NCI-H748 (cell line): ENCODE results near the gene HERPUD2.
"Not testable (repeated sequence)": the region's sequence is repeated elsewhere in the genome, so short reads cannot be mapped to it uniquely, and the experiment has no call there.

Experiments
- DNase-seq: peaks from one replicate; lab custom pipeline; 2025; ENCODE audit not compliant: unreplicated experiment; lab: John Stamatoyannopoulos, UW

Gene HERPUD2

GRCh38 chr7:35681231-35682029, 13.5 kb downstream of the HERPUD2 start:
- DNase-seq = no peak

GRCh38 chr7:35680403-35681013, 14.4 kb downstream of the HERPUD2 start:
- peak; percentile 5 for DNase-seq

DNA sequence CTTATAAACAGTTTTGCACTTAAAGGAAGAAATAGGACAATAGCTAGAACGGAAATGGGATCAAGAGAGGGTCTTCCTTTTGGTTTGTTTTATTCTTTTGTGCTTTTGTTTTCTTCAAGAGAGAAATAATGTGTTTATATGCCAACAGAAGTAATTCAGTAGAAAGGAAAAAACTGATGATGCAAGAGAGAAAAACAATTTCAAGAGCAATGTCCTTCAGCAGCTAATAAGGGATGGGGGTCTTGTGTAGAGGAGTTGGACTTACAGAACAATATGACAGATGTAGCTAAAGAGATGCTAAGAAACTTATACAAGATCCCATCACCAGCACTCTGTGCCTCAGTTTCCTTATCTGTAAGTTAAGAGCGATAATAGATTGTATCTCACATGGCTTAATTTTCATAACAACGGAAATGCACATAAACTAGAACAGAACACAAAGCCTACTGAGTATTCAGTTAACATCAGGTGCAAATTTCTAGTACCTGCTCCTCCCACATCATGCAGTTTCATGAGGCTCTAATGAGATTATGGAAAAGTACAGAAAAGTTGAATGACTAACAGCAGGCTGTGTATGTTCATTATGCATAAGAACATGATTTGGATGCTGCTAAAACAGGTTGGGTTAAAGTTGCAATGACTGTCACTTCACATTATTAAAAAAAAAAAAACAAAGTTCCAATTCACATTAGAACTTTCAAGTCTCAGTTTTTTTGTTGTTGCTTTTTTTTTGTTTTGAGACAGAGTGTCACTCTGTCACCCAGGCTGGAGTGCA, 17.2 kb downstream of the HERPUD2 start:
- no peak for DNase-seq

DNA sequence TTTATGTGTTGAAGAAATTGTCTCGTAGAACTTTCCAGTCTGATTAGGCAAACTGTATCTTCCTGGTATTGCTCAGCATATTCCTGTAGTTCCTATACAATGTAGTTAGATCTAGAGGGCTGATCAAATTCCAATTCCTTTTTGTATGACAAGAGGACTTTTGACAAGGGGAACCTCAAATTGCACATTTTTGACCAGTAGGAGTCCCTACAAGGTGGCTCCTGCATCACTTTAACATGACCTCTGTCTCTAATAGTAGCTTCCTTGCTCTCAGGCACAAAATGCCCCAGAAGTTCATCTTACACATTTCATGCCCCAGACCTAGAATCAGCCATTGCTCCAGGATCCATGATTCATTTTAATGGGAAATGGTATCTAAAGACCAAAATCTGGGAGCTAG, 18.7 kb downstream of the HERPUD2 start:
- DNase-seq = no peak

GRCh38 chr7:35670856-35671569, 23.9 kb downstream of the HERPUD2 start:
- no peak for DNase-seq

GRCh38 chr7:35660411-35660810, 34.5 kb downstream of the HERPUD2 start:
- DNase-seq = not testable (repeated sequence)

- no peak for DNase-seq
Observed at GRCh38 chr7:35658606-35659201, 36.2 kb downstream of the HERPUD2 start.

DNA sequence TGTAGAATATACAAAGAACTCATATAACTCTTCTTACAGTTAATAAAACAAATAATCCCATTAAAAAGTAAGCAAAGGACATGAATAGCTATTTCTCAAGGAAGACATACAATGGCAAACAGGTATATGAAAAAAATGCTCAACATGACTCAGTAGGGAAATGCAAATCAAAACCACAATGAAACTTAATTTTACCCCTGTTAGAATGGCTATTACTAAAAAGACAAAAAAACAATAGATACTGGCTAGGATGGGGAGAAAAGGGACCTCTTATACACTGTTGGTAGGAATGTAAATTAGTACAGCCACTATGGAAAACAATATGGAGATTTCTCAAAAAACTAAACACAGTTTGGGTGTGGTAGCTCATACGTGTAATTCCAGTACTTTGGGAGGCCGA, 37.8 kb downstream of the HERPUD2 start:
- DNase-seq = no peak

- not testable (repeated sequence) for DNase-seq
Observed at GRCh38 chr7:35654558-35654957, 40.4 kb downstream of the HERPUD2 start.

GRCh38 chr7:35652124-35652523, 42.8 kb downstream of the HERPUD2 start:
- no peak for DNase-seq

- no peak for DNase-seq
Observed at GRCh38 chr7:35650751-35651150, 44.2 kb downstream of the HERPUD2 start.

DNA sequence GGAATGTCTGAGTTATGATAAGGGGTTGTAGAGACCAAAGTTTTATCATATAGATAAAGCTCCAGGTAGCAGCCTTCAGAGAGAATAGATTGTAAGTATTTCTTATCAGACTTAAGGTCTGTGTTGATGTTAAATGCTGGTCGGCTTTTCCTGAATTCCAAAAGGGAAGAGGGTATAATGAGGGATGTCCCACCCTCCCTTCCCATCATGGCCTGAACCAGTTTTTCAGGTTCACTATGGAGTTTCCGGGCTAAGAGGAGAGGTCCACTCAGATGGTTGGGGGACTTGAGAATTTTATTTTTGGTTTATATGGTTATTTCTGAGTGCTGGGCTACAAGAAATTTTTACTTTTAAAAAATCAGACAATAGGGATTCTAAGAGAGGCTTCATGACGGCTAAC, 45.2 kb downstream of the HERPUD2 start:
- DNase-seq = no peak

DNA sequence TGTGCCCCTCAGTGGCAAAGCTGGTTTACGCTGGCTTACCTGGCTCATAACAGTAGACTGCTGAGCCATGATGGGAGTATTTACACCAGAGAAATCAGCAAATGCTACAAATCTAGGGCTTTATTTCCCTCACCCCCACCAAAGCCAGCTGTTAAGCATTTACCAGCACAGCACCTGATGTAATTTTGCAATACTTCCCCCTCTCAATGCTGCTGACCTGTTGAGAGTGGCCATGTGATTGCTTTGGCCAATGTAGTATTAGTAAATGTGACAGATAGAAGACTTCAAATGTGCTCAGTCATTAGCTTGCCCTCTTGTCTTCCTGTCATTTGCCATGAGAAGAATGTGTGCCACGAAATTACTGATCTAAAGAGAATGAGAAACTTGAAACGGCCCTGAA, 46.6 kb downstream of the HERPUD2 start:
- no peak for DNase-seq

GRCh38 chr7:35647171-35647574, 47.8 kb downstream of the HERPUD2 start:
- DNase-seq = peak; percentile 27

DNA sequence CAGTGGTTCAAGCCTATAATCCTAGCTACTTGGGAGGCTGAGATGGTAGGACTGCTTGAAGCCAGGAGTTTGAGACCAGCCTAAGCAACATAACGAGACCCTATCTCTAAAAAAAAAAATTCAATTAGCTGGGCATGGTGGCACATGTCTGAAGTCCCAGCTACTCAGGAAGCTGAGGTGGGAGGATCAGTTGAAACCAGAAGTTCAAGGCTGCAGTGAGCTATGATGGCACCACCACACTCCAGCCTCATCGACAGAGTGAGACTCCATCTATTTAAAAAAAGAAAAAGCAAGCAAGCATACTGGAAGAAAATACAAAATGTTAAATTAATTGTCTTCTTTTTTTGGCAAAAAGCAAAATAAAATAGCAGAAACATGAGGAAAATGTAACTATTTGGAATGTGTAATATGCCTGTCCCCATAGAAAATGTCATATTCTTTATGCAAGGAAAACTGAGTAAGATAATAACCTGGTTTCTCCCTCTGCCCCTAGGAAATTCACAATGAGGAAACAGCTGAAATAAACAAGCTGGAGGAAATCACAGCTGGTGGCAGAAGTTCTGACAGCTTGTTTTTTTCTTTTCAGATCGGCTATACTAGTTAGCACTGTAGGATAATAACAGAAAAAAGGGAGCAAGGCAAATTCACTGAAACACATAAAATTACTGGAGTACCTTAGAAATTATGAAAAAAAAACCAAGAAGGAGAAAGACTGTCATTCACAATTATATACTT, 48.5 kb downstream of the HERPUD2 start:
- no peak for DNase-seq

DNA sequence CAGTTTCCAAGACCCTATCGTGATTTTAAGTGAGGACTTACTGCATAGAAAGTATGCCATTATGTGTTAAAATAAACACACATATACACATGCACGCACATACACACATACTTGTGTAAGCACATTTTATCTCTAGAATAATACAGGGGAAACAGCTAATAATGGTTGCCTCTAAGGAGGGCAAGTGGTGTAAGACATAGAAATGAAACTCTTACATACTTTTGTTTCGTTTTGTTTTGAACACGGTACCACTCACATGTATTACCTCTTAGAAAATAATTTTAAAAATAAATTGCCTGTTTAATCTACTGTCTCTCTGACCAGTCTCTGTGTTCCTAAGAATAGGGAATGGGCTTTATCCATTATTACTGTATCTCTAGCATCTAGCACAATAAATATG, 49.2 kb downstream of the HERPUD2 start:
- DNase-seq = no peak

DNA sequence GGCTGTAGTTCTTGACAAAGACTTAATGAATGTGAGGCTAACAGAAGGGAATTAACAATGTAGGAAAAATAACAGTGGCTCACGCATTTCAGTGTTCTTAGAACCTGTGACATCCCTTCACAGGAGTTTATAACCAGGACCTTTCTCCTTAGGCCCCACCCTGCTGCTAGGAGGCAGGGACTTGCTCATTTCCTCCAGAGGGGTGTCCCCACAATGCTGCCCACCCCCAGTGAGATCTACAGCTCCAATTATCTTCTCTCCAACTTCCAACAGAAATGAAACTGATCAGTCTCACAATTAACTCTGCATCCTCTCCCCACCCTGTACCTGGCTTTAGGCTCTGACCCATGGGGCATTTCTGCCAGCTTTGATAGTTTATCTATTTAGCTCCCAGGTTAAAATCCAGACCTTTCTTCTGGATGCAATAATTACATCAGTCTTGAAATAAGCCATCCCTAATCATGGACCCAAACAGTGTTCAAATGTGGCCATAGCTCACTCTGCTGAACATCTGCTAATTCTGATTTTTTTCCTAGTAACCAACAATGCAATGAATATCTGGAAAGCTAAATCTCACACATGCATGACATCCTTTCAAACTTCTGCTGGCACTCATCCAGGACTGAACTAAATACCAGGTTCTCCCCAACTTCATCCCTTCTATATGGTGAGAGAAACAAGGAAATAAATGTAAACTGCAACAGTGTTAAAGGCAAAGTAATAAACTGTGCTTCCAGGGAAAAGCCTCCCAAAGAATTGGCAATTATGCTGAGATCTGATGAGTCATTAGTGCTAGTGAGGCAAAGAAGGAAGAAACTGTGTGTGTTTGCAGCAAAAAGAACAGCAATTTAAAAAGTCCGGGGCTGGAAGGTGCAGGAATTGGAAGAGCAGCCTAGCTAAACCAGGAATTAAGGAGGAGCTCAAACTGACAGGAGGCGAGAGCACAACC, 64.6 kb downstream of the HERPUD2 start:
- no peak for DNase-seq

GRCh38 chr7:35624299-35625186, 70.4 kb downstream of the HERPUD2 start:
- peak; percentile 75 for DNase-seq
